ENCODE measurements around the gene SNX14.

DNA sequence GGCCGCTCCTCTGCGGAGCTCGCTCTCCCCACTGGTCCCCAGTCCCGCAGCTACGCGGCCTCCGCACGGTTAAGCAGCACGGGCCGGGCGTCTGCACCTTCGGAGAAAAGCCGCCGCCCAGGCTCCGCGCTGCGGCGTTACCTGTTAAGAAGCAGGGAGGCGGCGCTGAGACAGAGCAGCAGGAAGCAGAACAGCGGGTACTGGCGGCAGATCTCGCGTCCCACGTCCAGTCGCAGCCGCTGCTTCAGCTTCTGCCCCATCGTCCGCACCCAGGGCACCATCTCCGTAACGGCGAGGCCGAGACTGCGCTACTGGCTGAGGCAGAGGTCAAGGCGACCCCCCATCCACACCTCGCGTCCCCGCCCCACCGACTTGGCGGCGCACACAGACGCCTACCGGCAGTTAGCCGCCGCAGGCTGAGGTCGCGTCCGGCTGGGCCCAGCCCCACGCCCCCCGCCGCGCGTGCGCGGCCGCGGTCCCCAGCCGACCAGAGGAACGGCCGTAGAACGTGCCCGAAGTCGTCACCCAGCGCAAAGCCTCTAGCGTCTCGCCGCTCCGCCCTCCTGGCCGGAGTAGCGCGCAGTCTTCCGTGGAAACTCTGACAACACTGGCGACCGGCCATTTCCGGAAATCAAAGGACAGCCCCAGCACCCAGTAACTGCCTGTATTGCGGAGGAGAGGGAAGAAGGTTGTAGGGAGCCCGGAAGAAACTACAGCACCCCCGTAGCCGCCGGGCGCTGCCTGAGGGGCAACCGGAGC is at the start of gene SNX14:
- TF ChIP-seq GLIS3 (CRISPR knock-in tag; IDR thresholded peaks at IDR 0.05) (no peak), ZNF565 (CRISPR knock-in tag; conservative IDR thresholded peaks at IDR 0.05; ENCODE audit: low read depth) (no peak), SNAI2 (CRISPR knock-in tag; IDR thresholded peaks at IDR 0.05) (no peak), ESRRG (CRISPR knock-in tag; IDR thresholded peaks at IDR 0.05) (no peak), TCF4 (CRISPR knock-in tag; IDR thresholded peaks at IDR 0.05; ENCODE audit: borderline replicate concordance) (no peak), ARNTL (CRISPR knock-in tag; IDR thresholded peaks at IDR 0.05; ENCODE audit: borderline replicate concordance, low read depth) (no peak), ZNF8 (CRISPR knock-in tag; IDR thresholded peaks at IDR 0.05) (no peak), ZC3H10 (CRISPR knock-in tag; IDR thresholded peaks at IDR 0.05) (no peak), ZFP30 (CRISPR knock-in tag; IDR thresholded peaks at IDR 0.05) (no peak), RARB (CRISPR knock-in tag; IDR thresholded peaks at IDR 0.05) (no peak)
- TF ChIP-seq, protein P1, sequence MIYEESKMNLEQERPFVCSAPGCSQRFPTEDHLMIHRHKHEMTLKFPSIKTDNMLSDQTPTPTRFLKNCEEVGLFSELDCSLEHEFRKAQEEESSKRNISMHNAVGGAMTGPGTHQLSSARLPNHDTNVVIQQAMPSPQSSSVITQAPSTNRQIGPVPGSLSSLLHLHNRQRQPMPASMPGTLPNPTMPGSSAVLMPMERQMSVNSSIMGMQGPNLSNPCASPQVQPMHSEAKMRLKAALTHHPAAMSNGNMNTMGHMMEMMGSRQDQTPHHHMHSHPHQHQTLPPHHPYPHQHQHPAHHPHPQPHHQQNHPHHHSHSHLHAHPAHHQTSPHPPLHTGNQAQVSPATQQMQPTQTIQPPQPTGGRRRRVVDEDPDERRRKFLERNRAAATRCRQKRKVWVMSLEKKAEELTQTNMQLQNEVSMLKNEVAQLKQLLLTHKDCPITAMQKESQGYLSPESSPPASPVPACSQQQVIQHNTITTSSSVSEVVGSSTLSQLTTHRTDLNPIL (CRISPR knock-in tag; IDR thresholded peaks at IDR 0.05; ENCODE audit: low read depth) = no peak
- TF ChIP-seq, protein P2, sequence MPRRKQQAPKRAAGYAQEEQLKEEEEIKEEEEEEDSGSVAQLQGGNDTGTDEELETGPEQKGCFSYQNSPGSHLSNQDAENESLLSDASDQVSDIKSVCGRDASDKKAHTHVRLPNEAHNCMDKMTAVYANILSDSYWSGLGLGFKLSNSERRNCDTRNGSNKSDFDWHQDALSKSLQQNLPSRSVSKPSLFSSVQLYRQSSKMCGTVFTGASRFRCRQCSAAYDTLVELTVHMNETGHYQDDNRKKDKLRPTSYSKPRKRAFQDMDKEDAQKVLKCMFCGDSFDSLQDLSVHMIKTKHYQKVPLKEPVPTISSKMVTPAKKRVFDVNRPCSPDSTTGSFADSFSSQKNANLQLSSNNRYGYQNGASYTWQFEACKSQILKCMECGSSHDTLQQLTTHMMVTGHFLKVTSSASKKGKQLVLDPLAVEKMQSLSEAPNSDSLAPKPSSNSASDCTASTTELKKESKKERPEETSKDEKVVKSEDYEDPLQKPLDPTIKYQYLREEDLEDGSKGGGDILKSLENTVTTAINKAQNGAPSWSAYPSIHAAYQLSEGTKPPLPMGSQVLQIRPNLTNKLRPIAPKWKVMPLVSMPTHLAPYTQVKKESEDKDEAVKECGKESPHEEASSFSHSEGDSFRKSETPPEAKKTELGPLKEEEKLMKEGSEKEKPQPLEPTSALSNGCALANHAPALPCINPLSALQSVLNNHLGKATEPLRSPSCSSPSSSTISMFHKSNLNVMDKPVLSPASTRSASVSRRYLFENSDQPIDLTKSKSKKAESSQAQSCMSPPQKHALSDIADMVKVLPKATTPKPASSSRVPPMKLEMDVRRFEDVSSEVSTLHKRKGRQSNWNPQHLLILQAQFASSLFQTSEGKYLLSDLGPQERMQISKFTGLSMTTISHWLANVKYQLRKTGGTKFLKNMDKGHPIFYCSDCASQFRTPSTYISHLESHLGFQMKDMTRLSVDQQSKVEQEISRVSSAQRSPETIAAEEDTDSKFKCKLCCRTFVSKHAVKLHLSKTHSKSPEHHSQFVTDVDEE (CRISPR knock-in tag; IDR thresholded peaks at IDR 0.05) = peak; percentile 11; the same call in 1 of the 2 replicates
- TF ChIP-seq, protein P3, sequence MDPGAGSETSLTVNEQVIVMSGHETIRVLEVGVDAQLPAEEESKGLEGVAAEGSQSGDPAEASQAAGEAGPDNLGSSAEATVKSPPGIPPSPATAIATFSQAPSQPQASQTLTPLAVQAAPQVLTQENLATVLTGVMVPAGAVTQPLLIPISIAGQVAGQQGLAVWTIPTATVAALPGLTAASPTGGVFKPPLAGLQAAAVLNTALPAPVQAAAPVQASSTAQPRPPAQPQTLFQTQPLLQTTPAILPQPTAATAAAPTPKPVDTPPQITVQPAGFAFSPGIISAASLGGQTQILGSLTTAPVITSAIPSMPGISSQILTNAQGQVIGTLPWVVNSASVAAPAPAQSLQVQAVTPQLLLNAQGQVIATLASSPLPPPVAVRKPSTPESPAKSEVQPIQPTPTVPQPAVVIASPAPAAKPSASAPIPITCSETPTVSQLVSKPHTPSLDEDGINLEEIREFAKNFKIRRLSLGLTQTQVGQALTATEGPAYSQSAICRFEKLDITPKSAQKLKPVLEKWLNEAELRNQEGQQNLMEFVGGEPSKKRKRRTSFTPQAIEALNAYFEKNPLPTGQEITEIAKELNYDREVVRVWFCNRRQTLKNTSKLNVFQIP (CRISPR knock-in tag; IDR thresholded peaks at IDR 0.05; ENCODE audit: borderline replicate concordance, low read depth) = no peak
